Brain microvascular endothelial cell (primary cell): Measurements from ENCODE around the gene GRB2.
A peak's percentile ranks its signal among the peaks of the same experiment; 100 is the strongest.

Experiments
- DNase-seq: peaks from one replicate; pipeline ENCODE4 v3.0.0-alpha.2; 2020
- H3K27ac ChIP-seq: fragments of 250-450 bp; sonication (Bioruptor Pico); 2 replicates; pipeline ENCODE4 v1.5.1; 2020; ENCODE audit warnings: mild to moderate bottlenecking, moderate library complexity
- H3K27me3 ChIP-seq: fragments of 250-450 bp; sonication (Bioruptor Pico); replicated peaks from 2 replicates; pipeline ENCODE4 v1.5.1; 2020; ENCODE audit warnings: mild to moderate bottlenecking
- H3K36me3 ChIP-seq: fragments of 250-450 bp; sonication (Bioruptor Pico); replicated peaks from 2 replicates; pipeline ENCODE4 v1.5.1; 2020; ENCODE audit warnings: mild to moderate bottlenecking
- H3K4me3 ChIP-seq: 2 replicates; pipeline ENCODE4 v1.5.1; 2011; ENCODE audit warnings: low read depth, mild to moderate bottlenecking, control low read depth, low read length, moderate library complexity
- CTCF ChIP-seq: IDR thresholded peaks from 2 replicates; pipeline ENCODE4 v1.5.1; 2011; ENCODE audit warnings: low read depth, mild to moderate bottlenecking, moderate library complexity, low read length, control low read depth, inconsistent platforms; ENCODE audit errors: missing control alignments
- in situ Hi-C: cut with HindIII; loops from 2 replicates; pipeline ENCODE4 v1.10.0; 2017; ENCODE audit warnings: low sequenced_read_pairs, low pct_ligation_motif_present

Gene GRB2

GRCh38 chr17:75433218-75433783 lies 27.8 kb upstream of the GRB2 start:
- H3K27me3 ChIP-seq, result no peaks in the 10 kb centered on the region
- TF ChIP-seq CTCF, result no peak
- in situ Hi-C loops, result no loop called here
- no peak for DNase-seq
- no peak overlapping the region for H3K4me3 ChIP-seq
- no peak overlapping the region for H3K27ac ChIP-seq
- no peaks in the 10 kb centered on the region for H3K36me3 ChIP-seq

GRCh38 chr17:75430159-75430974 lies 24.9 kb upstream of the GRB2 start:
- Histone ChIP-seq H3K27me3 (no peaks in the 10 kb centered on the region), H3K27ac (peak overlapping the region; percentile 80), H3K4me3 (peak overlapping the region; percentile 9), H3K36me3 (no peaks in the 10 kb centered on the region)
- in situ Hi-C loops, result no loop called here
- peak; percentile 29 for TF ChIP-seq CTCF
- DNase-seq, result peak; percentile 79

GRCh38 chr17:75428543-75429469 lies 23.3 kb upstream of the GRB2 start:
- Histone ChIP-seq H3K36me3 (no peaks in the 10 kb centered on the region), H3K4me3 (no peak overlapping the region), H3K27ac (peak overlapping the region; percentile 80), H3K27me3 (no peaks in the 10 kb centered on the region)
- no peak for TF ChIP-seq CTCF
- DNase-seq, result peak; percentile 92
- in situ Hi-C loops, result no loop called here

GRCh38 chr17:75418531-75418930 lies 13.1 kb upstream of the GRB2 start:
- no peaks in the 10 kb centered on the region for H3K36me3 ChIP-seq
- no peaks in the 10 kb centered on the region for H3K27me3 ChIP-seq
- no peak for DNase-seq
- no peak overlapping the region for H3K27ac ChIP-seq
- no peak overlapping the region for H3K4me3 ChIP-seq
- in situ Hi-C loops, result no loop called here
- no peak for TF ChIP-seq CTCF

- Histone ChIP-seq H3K36me3 (no peaks in the 10 kb centered on the region), H3K4me3 (no peak overlapping the region), H3K27ac (no peak overlapping the region), H3K27me3 (no peaks in the 10 kb centered on the region)
- in situ Hi-C loops, result no loop called here
- no peak for DNase-seq
- TF ChIP-seq CTCF, result no peak
These were observed 11.6 kb upstream of the GRB2 start for GRCh38 chr17:75417054-75417580.
